ENCODE data around the gene TDP1. TPM values are rescaled to one million over a fixed set of nuclear protein-coding genes. Genes with fewer than 3 reads are reported as not detected.

The TDP1 gene
- total RNA-seq, 4 donors from 2014 or later = 11.1 to 21.6 (median 12.2) TPM

DNA sequence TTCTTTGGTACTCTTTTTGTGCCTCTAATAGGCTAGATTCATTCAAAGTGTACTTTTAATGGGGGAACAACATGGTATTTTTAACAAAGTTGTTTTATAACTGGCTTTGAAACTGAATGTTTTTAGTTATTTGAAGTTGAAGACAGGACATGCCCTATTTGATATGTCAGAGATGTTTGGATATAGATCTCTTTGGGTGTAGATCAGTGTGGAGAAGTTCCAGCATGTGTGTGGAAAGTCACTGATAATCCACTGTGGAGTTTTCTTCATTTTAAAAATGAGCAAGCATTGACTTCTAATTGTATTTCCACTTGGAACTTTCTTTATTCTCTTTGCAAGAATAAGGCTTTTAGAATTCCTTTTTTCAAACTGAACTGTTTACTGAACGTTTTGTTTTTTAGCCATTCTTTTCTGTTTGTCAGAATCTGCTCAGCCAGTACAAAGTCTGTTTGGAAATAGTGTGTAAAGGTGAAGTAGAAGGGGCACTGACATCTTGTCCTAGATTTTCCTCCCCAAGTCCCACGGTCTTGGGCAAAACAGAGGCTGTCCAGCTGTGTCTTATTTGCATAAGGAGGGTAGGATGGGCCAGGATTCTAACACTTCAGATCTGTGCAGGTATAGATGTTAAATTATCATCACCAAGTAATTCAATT is 35.0 kb downstream of the TDP1 start:
- 62 to 66% methylated on average over 2 of the region's 2 CpGs for WGBS, 2 donors
- TF ChIP-seq, protein P1, sequence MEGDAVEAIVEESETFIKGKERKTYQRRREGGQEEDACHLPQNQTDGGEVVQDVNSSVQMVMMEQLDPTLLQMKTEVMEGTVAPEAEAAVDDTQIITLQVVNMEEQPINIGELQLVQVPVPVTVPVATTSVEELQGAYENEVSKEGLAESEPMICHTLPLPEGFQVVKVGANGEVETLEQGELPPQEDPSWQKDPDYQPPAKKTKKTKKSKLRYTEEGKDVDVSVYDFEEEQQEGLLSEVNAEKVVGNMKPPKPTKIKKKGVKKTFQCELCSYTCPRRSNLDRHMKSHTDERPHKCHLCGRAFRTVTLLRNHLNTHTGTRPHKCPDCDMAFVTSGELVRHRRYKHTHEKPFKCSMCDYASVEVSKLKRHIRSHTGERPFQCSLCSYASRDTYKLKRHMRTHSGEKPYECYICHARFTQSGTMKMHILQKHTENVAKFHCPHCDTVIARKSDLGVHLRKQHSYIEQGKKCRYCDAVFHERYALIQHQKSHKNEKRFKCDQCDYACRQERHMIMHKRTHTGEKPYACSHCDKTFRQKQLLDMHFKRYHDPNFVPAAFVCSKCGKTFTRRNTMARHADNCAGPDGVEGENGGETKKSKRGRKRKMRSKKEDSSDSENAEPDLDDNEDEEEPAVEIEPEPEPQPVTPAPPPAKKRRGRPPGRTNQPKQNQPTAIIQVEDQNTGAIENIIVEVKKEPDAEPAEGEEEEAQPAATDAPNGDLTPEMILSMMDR (IDR thresholded peaks at IDR 0.05) = no peak
- TF ChIP-seq POLR2A (IDR thresholded peaks at IDR 0.05) = no peak
- intact Hi-C loops (cut with DNase I; ENCODE audit: low total_unique reads) = no loop called here
- no peak for DNase-seq (ENCODE audit: low spot score in 2 of 2)
- no peak overlapping the region for H3K4me3 ChIP-seq (ENCODE audit: low read depth, poor library complexity, severe bottlenecking)

DNA sequence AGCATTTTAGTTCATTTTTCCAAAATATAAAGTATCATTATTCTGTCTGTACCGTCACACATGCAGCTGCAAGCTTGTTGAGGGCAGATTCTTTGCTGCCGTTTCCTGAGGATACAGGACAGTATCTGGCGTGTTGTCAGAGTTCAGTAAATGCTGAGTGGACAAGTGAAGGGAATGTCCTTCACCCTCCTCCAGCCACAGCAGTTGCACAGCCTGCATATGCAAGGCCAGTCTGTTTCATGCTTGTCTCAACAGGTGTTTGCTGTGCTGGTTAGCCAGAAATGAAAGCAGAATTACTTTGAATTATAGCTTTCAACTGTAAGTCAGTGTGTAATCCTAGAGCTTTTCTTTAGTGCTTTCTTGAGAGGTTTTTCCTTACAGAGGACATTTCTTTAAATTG is 36.5 kb downstream of the TDP1 start:
- 88 to 93% methylated on average over 3 of the region's 3 CpGs for WGBS, 2 donors
- H3K4me3 ChIP-seq (ENCODE audit: low read depth, poor library complexity, severe bottlenecking) = no peak overlapping the region
- intact Hi-C loops (cut with DNase I; ENCODE audit: low total_unique reads) = no loop called here
- TF ChIP-seq, protein P1 (IDR thresholded peaks at IDR 0.05) = no peak
- no peak for TF ChIP-seq POLR2A (IDR thresholded peaks at IDR 0.05)
- no peak for DNase-seq (ENCODE audit: low spot score in 2 of 2)

DNA sequence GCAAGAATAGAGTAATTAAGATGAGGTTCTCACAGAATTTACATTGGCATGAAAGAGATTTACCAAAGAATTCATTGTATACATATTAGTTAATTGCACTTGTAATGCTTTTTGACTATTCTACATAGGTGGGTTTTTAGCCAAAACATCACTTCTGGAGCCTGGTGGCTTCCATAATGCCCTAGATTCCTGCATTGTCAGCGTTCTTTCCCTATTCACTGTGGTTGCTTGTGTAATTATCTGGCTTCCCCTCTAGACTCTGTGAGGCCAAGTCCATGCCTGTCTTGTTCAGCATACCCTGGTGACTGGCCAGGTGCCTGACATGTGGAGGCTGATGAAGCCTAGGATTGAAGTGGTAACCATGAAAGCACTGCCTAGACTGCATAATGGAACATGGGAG is 41.2 kb downstream of the TDP1 start:
- no peak for TF ChIP-seq POLR2A (IDR thresholded peaks at IDR 0.05)
- TF ChIP-seq, protein P1 (IDR thresholded peaks at IDR 0.05) = no peak
- no peak overlapping the region for H3K4me3 ChIP-seq (ENCODE audit: low read depth, poor library complexity, severe bottlenecking)
- DNase-seq (ENCODE audit: low spot score in 2 of 2) = no peak
- intact Hi-C loops (cut with DNase I; ENCODE audit: low total_unique reads) = no loop called here
- WGBS, 2 donors = 72 to 88% methylated on average over 1 of the region's 1 CpG

DNA sequence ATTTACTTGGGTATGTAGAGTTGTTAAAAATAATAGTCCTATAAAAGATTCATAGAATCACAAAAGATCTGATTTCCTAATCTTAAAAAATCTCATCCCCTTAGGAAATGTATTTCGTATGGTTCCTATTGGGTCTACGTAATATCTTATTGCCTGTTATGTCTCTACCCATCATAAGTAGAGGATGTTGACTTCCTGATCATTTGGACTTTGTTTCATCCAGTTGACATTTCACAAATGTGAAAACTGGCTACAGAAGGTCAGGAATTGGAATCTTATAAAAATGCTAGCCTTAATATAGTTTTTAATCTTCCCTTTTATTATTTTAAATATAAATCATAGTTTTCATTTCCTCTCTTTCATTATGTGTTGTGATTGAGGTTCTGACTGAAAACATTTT is 45.2 kb downstream of the TDP1 start:
- intact Hi-C loops (cut with DNase I; ENCODE audit: low total_unique reads) = no loop called here
- H3K4me3 ChIP-seq (ENCODE audit: low read depth, poor library complexity, severe bottlenecking) = no peak overlapping the region
- TF ChIP-seq POLR2A (IDR thresholded peaks at IDR 0.05) = no peak
- TF ChIP-seq, protein P1 (IDR thresholded peaks at IDR 0.05) = no peak
- DNase-seq (ENCODE audit: low spot score in 2 of 2) = no peak
- WGBS, 2 donors = 93 to 94% methylated on average over 2 of the region's 2 CpGs

DNA sequence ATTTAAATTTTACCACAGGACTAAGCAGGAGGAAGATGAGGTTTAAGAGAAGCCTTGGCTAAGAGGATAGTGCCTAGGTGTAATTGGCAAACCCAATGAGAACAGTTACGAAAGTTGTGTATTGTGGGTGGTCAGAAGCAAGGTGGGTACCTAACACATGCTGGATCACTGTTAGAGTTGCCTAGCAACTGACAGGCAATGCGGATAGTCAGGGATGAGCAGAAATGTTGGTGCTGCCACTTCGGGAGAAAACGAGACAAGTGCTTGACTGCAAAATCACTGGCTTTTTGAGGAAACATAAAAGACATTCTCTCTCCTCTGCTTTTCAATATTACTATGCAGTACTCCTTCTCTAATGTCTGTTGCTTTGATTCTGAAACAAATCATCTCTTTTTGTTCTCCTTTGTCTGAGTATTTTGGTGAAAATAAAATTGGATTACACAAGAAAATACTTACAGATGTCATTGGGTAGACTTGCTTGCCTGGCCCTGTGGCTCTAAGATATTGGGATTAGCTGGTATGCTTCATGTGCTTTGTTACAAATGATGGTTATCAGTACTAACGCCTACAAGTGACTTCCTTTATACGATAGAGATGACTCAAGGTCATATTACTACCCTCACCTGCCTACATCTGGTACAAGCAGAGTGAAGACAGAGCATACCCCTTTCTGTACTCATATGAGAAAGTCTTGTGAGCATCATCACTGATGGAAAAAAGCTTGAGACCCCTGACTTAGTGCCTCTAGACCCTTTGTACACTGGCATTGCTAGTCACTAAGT is 48.0 kb downstream of the TDP1 start:
- intact Hi-C loops (cut with DNase I; ENCODE audit: low total_unique reads) = no loop called here
- WGBS, 2 donors = 80 to 81% methylated on average over 6 of the region's 6 CpGs
- DNase-seq (ENCODE audit: low spot score in 2 of 2) = no peak
- TF ChIP-seq, protein P1 (IDR thresholded peaks at IDR 0.05) = no peak
- no peak for TF ChIP-seq POLR2A (IDR thresholded peaks at IDR 0.05)
- H3K4me3 ChIP-seq (ENCODE audit: low read depth, poor library complexity, severe bottlenecking) = no peak overlapping the region

Measured in lower leg skin (tissue), 4 donors.